ENCODE data around the gene TRIM25. TPM values are rescaled to one million over a fixed set of nuclear protein-coding genes. Genes with fewer than 3 reads are reported as not detected.

The TRIM25 gene
- total and polyA plus RNA-seq, 9 donors, result 12.5 to 71.7 (median 45.9) TPM

DNA sequence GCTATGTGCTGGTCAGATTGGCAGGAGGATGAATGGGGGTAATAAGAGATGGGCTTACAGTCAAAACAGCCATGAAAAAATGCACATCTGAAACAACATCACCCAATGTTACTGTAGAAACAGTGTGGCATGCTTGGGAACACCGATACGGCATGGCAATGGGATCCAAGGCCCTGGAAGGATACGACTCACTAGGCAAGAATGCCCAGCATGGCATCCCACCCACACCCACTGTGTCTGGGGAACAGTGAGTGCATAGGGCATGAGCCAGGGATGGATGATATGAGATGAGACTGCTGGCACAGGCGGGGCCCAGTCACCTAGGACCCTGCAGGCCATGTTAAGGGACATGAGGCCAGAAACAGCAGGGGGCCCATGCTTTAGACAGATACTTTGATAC lies 11.5 kb downstream of the TRIM25 start:
- Histone ChIP-seq H3K27me3 (no peaks in the 10 kb centered on the region), H3K4me1 (ENCODE audit: insufficient read depth) (no peaks in the 10 kb centered on the region), H3K27ac (no peak overlapping the region), H3K4me3 (no peak overlapping the region), H3K9me3 (no peaks in the 10 kb centered on the region), H3K36me3 (peaks cover 2% of the 10 kb centered on the region)
- TF ChIP-seq POLR2A (IDR thresholded peaks at IDR 0.05) (no peak), CTCF (IDR thresholded peaks at IDR 0.05) (no peak), EP300 (IDR thresholded peaks at IDR 0.05) (no peak)
- WGBS, 3 donors, result 85 to 92% (median 88%) methylated on average over 4 of the region's 4 CpGs
- intact Hi-C loops (cut with DNase I), result no loop called here
- DNase-seq, result no peak

GRCh38 chr17:56899403-56899802 lies 14.4 kb downstream of the TRIM25 start:
- H3K9me3 ChIP-seq, result no peaks in the 10 kb centered on the region
- TF ChIP-seq POLR2A (IDR thresholded peaks at IDR 0.05), result no peak
- TF ChIP-seq EP300 (IDR thresholded peaks at IDR 0.05), result no peak
- TF ChIP-seq CTCF (IDR thresholded peaks at IDR 0.05), result no peak
- no peaks in the 10 kb centered on the region for H3K27me3 ChIP-seq
- H3K4me3 ChIP-seq, result no peak overlapping the region
- no peak overlapping the region for H3K27ac ChIP-seq
- intact Hi-C loops (cut with DNase I), result loop anchor here in 1 of 4 donors (5.0 kb wide), 1 partner anchor 58 kb away; no protein-coding TSS in a partner anchor
- no peaks in the 10 kb centered on the region for H3K4me1 ChIP-seq (ENCODE audit: insufficient read depth)
- H3K36me3 ChIP-seq, result peaks cover 2% of the 10 kb centered on the region
- no peak for DNase-seq
- WGBS, 3 donors, result 87 to 93% (median 92%) methylated on average over 7 of the region's 7 CpGs

DNA sequence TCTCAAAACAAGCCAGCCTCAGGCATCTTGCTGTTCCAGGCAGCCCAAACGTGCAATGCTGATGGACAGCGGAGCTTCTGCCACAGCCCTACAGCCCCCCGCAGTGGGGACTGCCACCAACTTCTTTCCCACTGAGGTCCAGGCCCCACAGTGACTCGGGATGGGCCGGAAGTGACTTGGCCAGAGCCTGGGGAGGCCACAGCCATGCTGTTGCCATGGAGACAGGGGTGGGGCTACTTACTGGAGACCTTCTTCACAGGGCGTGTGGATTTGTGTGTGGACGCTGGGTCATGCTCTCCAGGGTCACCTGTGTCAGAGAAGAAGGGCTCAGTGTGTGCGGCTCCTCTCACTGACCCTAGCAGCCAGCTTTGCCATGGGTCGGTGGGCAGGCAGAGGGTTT lies 15.0 kb downstream of the TRIM25 start:
- WGBS, 3 donors, result 73 to 79% (median 74%) methylated on average over 9 of the region's 9 CpGs
- DNase-seq, result no peak
- H3K27me3 ChIP-seq, result no peaks in the 10 kb centered on the region
- intact Hi-C loops (cut with DNase I), result loop anchor here in 1 of 4 donors (5.0 kb wide), 1 partner anchor 58 kb away; no protein-coding TSS in a partner anchor
- TF ChIP-seq CTCF (IDR thresholded peaks at IDR 0.05), result no peak
- no peak for TF ChIP-seq POLR2A (IDR thresholded peaks at IDR 0.05)
- TF ChIP-seq EP300 (IDR thresholded peaks at IDR 0.05), result no peak
- H3K36me3 ChIP-seq, result peaks cover 2% of the 10 kb centered on the region
- no peak overlapping the region for H3K4me3 ChIP-seq
- H3K27ac ChIP-seq, result no peak overlapping the region
- no peaks in the 10 kb centered on the region for H3K9me3 ChIP-seq
- no peaks in the 10 kb centered on the region for H3K4me1 ChIP-seq (ENCODE audit: insufficient read depth)

DNA sequence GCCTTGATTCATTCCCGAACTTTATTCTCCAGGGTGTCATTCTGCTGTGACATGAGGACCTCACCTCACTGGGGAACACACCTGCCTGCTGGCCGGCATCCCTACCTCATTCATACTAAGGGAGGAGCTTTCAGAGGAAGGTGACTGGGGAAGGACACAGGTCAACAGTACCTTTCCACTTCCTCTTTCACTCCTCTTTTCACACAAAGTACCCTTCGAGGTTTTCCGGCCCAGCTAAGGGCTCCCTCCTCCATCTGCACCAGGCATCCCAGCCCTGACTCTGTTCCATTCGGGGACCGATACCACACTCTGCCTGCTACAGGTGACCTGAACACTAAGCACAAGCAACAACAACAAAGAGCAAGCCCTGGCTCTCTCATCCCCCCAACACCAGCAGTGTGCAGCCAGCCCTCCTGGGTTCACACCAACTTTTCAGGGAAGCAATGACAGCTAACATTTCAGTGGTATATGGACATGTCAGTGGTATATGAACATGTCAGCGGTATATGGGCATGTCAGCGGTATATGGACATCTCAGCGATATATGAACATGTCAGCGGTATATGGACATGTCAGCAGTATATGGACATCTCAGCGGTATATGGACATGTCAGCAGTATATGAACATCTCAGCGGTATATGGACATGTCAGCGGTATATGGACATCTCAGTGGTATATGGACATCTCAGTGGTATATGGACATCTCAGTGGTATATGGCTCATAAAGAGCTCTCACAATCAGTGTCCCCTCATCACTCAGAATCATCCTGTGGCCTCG lies 16.0 kb downstream of the TRIM25 start:
- no peak for TF ChIP-seq POLR2A (IDR thresholded peaks at IDR 0.05)
- TF ChIP-seq CTCF (IDR thresholded peaks at IDR 0.05), result no peak
- TF ChIP-seq EP300 (IDR thresholded peaks at IDR 0.05), result no peak
- Histone ChIP-seq H3K36me3 (peaks cover 2% of the 10 kb centered on the region), H3K27ac (no peak overlapping the region), H3K9me3 (no peaks in the 10 kb centered on the region), H3K4me1 (ENCODE audit: insufficient read depth) (no peaks in the 10 kb centered on the region), H3K4me3 (no peak overlapping the region), H3K27me3 (no peaks in the 10 kb centered on the region)
- no peak for DNase-seq
- intact Hi-C loops (cut with DNase I), result loop anchor here in 1 of 4 donors (5.0 kb wide), 1 partner anchor 59 kb away; no protein-coding TSS in a partner anchor
- WGBS, 3 donors, result 94 to 95% (median 94%) methylated on average over 14 of the region's 14 CpGs

Data from ovary (tissue), 9 donors.